Lower leg skin (tissue), 4 donors: ENCODE results near the gene SLC22A16. TPM values are rescaled to one million over a fixed set of nuclear protein-coding genes. Genes with fewer than 3 reads are reported as not detected.
"Not testable (repeated sequence)": the region's sequence is repeated elsewhere in the genome, so short reads cannot be mapped to it uniquely, and the experiment has no call there.

Experiments used
- DNase-seq, 2 donors: peaks; one replicate each; pipeline ENCODE4 v3.0.0-alpha.2; 2019; ENCODE audit warnings: low spot score in 2 of 2
- H3K4me3 ChIP-seq: fragments of 200-600 bp; sonication (generic); 2 replicates; pipeline ENCODE4 v1.5.1; 2017; ENCODE audit warnings: mild to moderate bottlenecking, low read depth; ENCODE audit not compliant: poor library complexity, severe bottlenecking
- CTCF ChIP-seq, 3 donors: fragments of 450-650 bp; IDR thresholded peaks; one replicate each; pipeline ENCODE4 v1.5.1; 2016; ENCODE audit warnings: antibody characterized with exemption in 3 of 3, mild to moderate bottlenecking in 3 of 3, moderate library complexity in 2 of 3
- POLR2A ChIP-seq, 2 donors: fragments of 450-650 bp; IDR thresholded peaks; one replicate each; pipeline ENCODE4 v1.6.1; 2016 to 2017; ENCODE audit warnings: antibody characterized with exemption in 2 of 2, mild to moderate bottlenecking in 1 of 2, moderate library complexity in 1 of 2
- WGBS, 2 donors: methylation state at CpG; one replicate each; pipeline ENCODE4 v1.1.5; 2018; 5-methylcytosine and 5-hydroxymethylcytosine counted together
- intact Hi-C: fragments of 100-400 bp; cut with DNase I; formaldehyde crosslinking; loops from one replicate; pipeline ENCODE4 v1.15.0; 2023; ENCODE audit warnings: low total_unique reads
- total RNA-seq, 4 donors: library from RNA; depleted of rRNA; stranded (reverse); fragments of >200 nt; gene quantifications; one replicate each; pipeline ENCODE4 v1.1.0, GENCODE V29; 2016

Gene SLC22A16
- total RNA-seq, 4 donors from 2014 or later = 0.17 TPM; not detected in 3

GRCh38 chr6:110467566-110468140 lies 8.8 kb downstream of the SLC22A16 start:
- TF ChIP-seq CTCF (IDR thresholded peaks at IDR 0.05) (no peak), POLR2A (IDR thresholded peaks at IDR 0.05) (no peak)
- intact Hi-C loops = no loop called here
- H3K4me3 ChIP-seq = no peak overlapping the region
- 81 to 89% methylated on average over 1 of the region's 1 CpG for WGBS, 2 donors
- no peak for DNase-seq

- TF ChIP-seq CTCF (IDR thresholded peaks at IDR 0.05) = no peak
- TF ChIP-seq POLR2A (IDR thresholded peaks at IDR 0.05) = no peak
- 60 to 65% methylated on average over 2 of the region's 2 CpGs for WGBS, 2 donors
- intact Hi-C loops = no loop called here
- DNase-seq = no peak
- H3K4me3 ChIP-seq = no peak overlapping the region
Measured at GRCh38 chr6:110462884-110463481, 13.4 kb downstream of the SLC22A16 start.

GRCh38 chr6:110461376-110461775 lies 15.0 kb downstream of the SLC22A16 start:
- H3K4me3 ChIP-seq = no peak overlapping the region
- intact Hi-C loops = no loop called here
- 95 to 100% methylated on average over 1 of the region's 1 CpG for WGBS, 2 donors
- DNase-seq = no peak
- TF ChIP-seq CTCF (IDR thresholded peaks at IDR 0.05) = no peak
- TF ChIP-seq POLR2A (IDR thresholded peaks at IDR 0.05) = no peak

GRCh38 chr6:110459137-110459536 lies 17.3 kb downstream of the SLC22A16 start:
- no peak for TF ChIP-seq CTCF (IDR thresholded peaks at IDR 0.05)
- no peak for TF ChIP-seq POLR2A (IDR thresholded peaks at IDR 0.05)
- no peak for DNase-seq
- no peak overlapping the region for H3K4me3 ChIP-seq
- intact Hi-C loops = no loop called here
- 86 to 97% methylated on average over 2 of the region's 2 CpGs for WGBS, 2 donors

GRCh38 chr6:110458476-110458875 lies 17.9 kb downstream of the SLC22A16 start:
- intact Hi-C loops = no loop called here
- WGBS, 2 donors = 88 to 94% methylated on average over 1 of the region's 1 CpG
- no peak for DNase-seq
- no peak overlapping the region for H3K4me3 ChIP-seq
- TF ChIP-seq CTCF (IDR thresholded peaks at IDR 0.05) = no peak
- no peak for TF ChIP-seq POLR2A (IDR thresholded peaks at IDR 0.05)

GRCh38 chr6:110457567-110458175 lies 18.7 kb downstream of the SLC22A16 start:
- 84 to 86% methylated on average over 8 of the region's 8 CpGs for WGBS, 2 donors
- H3K4me3 ChIP-seq, intact Hi-C loops, DNase-seq: not testable (repeated sequence)
